PFSK-1 (cell line): Measurements from ENCODE around the gene COX6A1.

Source experiments
- FOXP2 ChIP-seq: optimal IDR thresholded peaks from 2 replicates; pipeline ENCODE3; 2011; ENCODE audit warnings: borderline replicate concordance, control low read depth, inconsistent platforms; ENCODE audit not compliant: insufficient read depth; ENCODE audit errors: extremely low read length, extremely low read depth
- POLR2AphosphoS5 ChIP-seq: IDR thresholded peaks from 2 replicates; pipeline ENCODE4 v1.6.1; 2012; ENCODE audit warnings: low read depth, mild to moderate bottlenecking, control low read depth, low read length, moderate library complexity
- REST ChIP-seq, 2 experiments: IDR thresholded peaks; 2 replicates each; pipeline versions ENCODE4 v1.6.1 to v1.8.0; 2011 to 2012; ENCODE audit warnings: low read depth in 2 of 2, low read length in 2 of 2, control low read depth in 1 of 2, inconsistent platforms in 1 of 2, mild to moderate bottlenecking in 1 of 2, moderate library complexity in 1 of 2; ENCODE audit not compliant: insufficient read depth in 1 of 2
- TAF1 ChIP-seq: IDR thresholded peaks from 2 replicates; pipeline ENCODE4 v1.6.1; 2012; ENCODE audit warnings: low read length, control low read depth, borderline replicate concordance; ENCODE audit not compliant: insufficient read depth

- no peak for TF ChIP-seq POLR2AphosphoS5
- TF ChIP-seq FOXP2: no peak
- TF ChIP-seq TAF1: no peak
- TF ChIP-seq REST (IDR thresholded peaks at IDR 0.05; ENCODE audit: insufficient read depth in 1 of 2, low read depth in 2 of 2, low read length in 2 of 2): no peak
Observed at GRCh38 chr12:120490325-120490724, 52.4 kb downstream of the COX6A1 start.
